CD8-positive, alpha-beta memory T cell (primary cell): ENCODE data around the gene TPSB2. TPM values are rescaled to one million over a fixed set of nuclear protein-coding genes. Genes with fewer than 3 reads are reported as not detected.
"Not testable (repeated sequence)": the region's sequence is repeated elsewhere in the genome, so short reads cannot be mapped to it uniquely, and the experiment has no call there.

ENCODE experiments used
- CTCF ChIA-PET: fragments of 350-600 bp; sonication (Branson Sonifier 250); formaldehyde crosslinking; loops from one replicate; lab custom pipeline; 2021; ENCODE audit warnings: antibody characterized with exemption; lab: Charles Lee
- POLR2A ChIA-PET: fragments of 350-600 bp; sonication (Branson Sonifier 250); formaldehyde crosslinking; loops from one replicate; lab custom pipeline; 2021; ENCODE audit warnings: antibody characterized with exemption; lab: Charles Lee
- DNase-seq, 5 donors: peaks; one replicate each; pipeline versions ENCODE4 v3.0.0 to v3.0.0-alpha.2; 2020 to 2022; ENCODE audit warnings: mixed read lengths in 1 of 5
- H3K27ac ChIP-seq: one replicate; pipeline ENCODE4 v1.7.0; 2013; ENCODE audit warnings: low read depth, mild to moderate bottlenecking, low read length, moderate library complexity
- H3K27me3 ChIP-seq: 2 replicates; pipeline ENCODE4 v1.7.0; 2013; ENCODE audit warnings: low read length, mild to moderate bottlenecking; ENCODE audit not compliant: insufficient read depth, poor library complexity, severe bottlenecking
- H3K36me3 ChIP-seq: 2 replicates; pipeline ENCODE4 v1.7.0; 2013; ENCODE audit warnings: mild to moderate bottlenecking, low read length, moderate library complexity; ENCODE audit not compliant: insufficient read depth
- H3K4me1 ChIP-seq: 2 replicates; pipeline ENCODE4 v1.7.0; 2013; ENCODE audit warnings: mild to moderate bottlenecking, low read length, moderate library complexity; ENCODE audit not compliant: insufficient read depth
- H3K4me3 ChIP-seq: 2 replicates; pipeline ENCODE4 v1.7.0; 2013; ENCODE audit warnings: mild to moderate bottlenecking, low read length
- H3K9me3 ChIP-seq: 2 replicates; pipeline ENCODE4 v1.7.0; 2013; ENCODE audit warnings: mild to moderate bottlenecking, low read length
- H3K27ac Mint-ChIP-seq, 8 donors: one replicate each; pipeline ENCODE4 v1.8.0; 2020 to 2021; ENCODE audit warnings: mixed read lengths in 8 of 8, mild to moderate bottlenecking in 6 of 8, inconsistent platforms in 3 of 8, moderate library complexity in 3 of 8
- H3K27me3 Mint-ChIP-seq, 2 donors: one replicate each; pipeline ENCODE4 v1.8.0; 2020 to 2021; ENCODE audit warnings: mixed read lengths in 2 of 2, mild to moderate bottlenecking in 1 of 2, moderate library complexity in 1 of 2
- H3K36me3 Mint-ChIP-seq, 3 donors: one replicate each; pipeline ENCODE4 v1.8.0; 2020 to 2021; ENCODE audit warnings: mixed read lengths in 3 of 3, inconsistent platforms in 1 of 3, mild to moderate bottlenecking in 1 of 3
- H3K4me1 Mint-ChIP-seq, 3 donors: one replicate each; pipeline ENCODE4 v1.8.0; 2020 to 2021; ENCODE audit warnings: mixed read lengths in 3 of 3, inconsistent platforms in 1 of 3, mild to moderate bottlenecking in 1 of 3
- H3K4me3 Mint-ChIP-seq, 7 donors: one replicate each; pipeline ENCODE4 v1.8.0; 2020 to 2021; ENCODE audit warnings: mixed read lengths in 7 of 7, mild to moderate bottlenecking in 6 of 7, moderate library complexity in 4 of 7, inconsistent platforms in 2 of 7
- H3K9me3 Mint-ChIP-seq, 5 donors: one replicate each; pipeline ENCODE4 v1.8.0; 2020 to 2022; ENCODE audit warnings: mixed read lengths in 5 of 5, mild to moderate bottlenecking in 3 of 5, moderate library complexity in 2 of 5, inconsistent platforms in 1 of 5
- polyA plus RNA-seq: library from polyadenylated mRNA; unstranded; fragments of 300-500 nt; fragmentation: Illumina TruSeq; gene quantifications from one replicate; pipeline ENCODE4 v1.2.3, GENCODE V29; 2021
- total RNA-seq, 2 experiments: library from RNA; stranded (reverse); gene quantifications; one replicate each; pipeline ENCODE4 v1.2.3, GENCODE V29; 2021

Gene TPSB2
- total and polyA plus RNA-seq, 3 experiments from 2014 or later = not detected

DNA sequence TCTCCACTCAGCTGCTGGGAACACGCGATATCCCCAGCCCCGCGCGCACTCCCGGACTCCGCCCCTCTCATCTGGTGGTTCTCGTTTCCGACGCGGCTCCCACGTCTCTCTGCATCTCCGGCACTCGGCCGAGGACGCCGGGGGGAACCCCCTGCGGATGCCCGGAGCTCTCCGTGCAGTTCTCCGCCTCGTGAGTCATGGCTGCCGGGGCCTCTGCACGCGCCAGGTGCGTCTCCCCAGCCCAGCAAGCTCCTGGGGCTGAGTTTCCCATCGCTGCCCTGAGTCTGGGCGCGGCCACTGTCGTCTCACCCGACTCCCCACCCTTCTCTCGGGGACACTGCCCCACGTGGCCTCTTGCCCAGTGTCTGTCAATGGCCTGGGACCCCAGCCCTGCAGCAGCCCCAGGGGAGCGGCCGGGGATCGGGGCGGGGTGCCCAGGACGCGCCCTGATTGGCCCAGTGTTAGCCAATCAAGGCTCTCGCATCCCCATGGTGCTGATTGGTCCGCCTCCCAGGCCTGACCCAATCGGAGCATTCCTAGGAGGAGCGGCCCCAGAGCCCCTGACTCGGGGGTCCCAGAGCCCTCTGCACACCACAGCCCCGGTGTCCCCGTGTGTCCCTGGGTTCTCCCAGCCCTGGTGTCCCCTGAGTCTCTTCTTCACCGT is 23.8 kb upstream of the TPSB2 start:
- H3K36me3 ChIP-seq, H3K27me3 ChIP-seq, H3K9me3 ChIP-seq, H3K4me1 ChIP-seq, H3K4me1 Mint-ChIP-seq, H3K27me3 Mint-ChIP-seq, CTCF ChIA-PET, H3K4me3 Mint-ChIP-seq, DNase-seq, H3K9me3 Mint-ChIP-seq, H3K4me3 ChIP-seq, H3K27ac Mint-ChIP-seq, H3K27ac ChIP-seq, POLR2A ChIA-PET, H3K36me3 Mint-ChIP-seq: not testable (repeated sequence)

DNA sequence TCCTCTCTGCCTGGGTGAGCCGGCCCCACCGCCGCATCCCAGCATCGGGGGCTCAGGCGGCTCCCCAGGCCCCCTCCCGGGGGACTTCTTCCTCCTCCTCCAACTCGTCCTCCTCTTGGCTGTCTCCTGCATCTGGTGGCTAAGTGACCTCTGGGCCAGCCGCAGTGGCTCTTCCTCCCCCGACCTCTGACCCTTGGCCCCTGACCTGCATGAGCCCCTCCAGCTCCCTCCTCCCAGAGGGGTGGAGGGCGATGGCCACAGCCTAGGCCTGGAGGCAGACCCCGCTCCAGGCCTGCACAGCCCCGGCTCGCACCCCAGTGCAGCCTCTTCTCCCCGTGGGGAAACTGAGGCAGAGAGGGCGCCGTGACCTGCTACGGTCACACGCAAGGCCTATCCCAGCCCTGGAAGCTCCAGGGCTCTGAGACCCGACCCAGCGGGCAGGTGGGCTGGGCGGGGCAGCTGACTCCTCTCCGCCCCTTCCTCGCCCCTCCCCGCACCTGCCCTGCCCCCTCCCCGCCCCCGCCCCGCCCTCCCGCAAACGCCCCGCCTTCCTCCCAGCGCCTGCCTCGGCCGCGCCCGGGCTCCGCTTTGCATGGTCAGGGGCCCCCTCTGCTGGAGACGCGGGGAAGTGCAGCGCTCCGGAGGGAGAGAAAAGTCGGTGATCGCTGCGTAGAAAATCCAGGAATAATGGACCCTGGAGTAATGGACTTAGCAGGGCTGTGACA is 19.2 kb upstream of the TPSB2 start:
- H3K4me1 ChIP-seq, H3K9me3 ChIP-seq, H3K27me3 Mint-ChIP-seq, H3K4me3 ChIP-seq, H3K4me3 Mint-ChIP-seq, H3K27ac Mint-ChIP-seq, H3K36me3 ChIP-seq, CTCF ChIA-PET, H3K36me3 Mint-ChIP-seq, H3K27me3 ChIP-seq, H3K9me3 Mint-ChIP-seq, H3K27ac ChIP-seq, POLR2A ChIA-PET, H3K4me1 Mint-ChIP-seq: not testable (repeated sequence)
- peak in 1 of 5 donors; percentile 27 for DNase-seq

DNA sequence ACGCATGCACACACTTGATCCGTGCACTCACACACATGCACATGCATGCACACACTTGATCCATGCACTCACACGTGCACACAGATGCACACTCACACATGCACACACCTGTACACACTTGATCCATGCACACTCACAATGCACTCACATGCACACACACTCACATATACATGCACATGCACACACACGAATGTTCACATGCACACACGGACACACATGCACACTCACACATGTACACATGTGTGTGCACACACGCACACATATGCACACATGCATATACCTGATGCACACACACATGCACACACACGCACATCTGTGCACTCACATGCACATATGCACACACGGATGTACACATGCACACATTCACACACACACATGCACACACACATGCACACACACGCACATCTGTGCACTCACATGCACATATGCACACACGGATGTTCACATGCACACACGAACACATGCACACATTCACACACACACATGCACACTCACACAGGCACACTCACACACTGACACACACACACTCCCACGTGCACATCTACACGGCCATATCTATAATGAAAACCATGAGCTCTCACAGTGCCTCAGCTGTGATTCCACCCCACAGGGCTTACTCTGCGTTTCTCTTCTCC is 18.0 kb upstream of the TPSB2 start:
- H3K27me3 ChIP-seq, H3K27me3 Mint-ChIP-seq, CTCF ChIA-PET, H3K4me1 Mint-ChIP-seq, H3K9me3 Mint-ChIP-seq, H3K4me1 ChIP-seq, H3K4me3 ChIP-seq, POLR2A ChIA-PET, H3K4me3 Mint-ChIP-seq, H3K36me3 ChIP-seq, H3K36me3 Mint-ChIP-seq, H3K27ac Mint-ChIP-seq, H3K27ac ChIP-seq, H3K9me3 ChIP-seq: not testable (repeated sequence)
- DNase-seq = peak in 1 of 5 donors; percentile 23

DNA sequence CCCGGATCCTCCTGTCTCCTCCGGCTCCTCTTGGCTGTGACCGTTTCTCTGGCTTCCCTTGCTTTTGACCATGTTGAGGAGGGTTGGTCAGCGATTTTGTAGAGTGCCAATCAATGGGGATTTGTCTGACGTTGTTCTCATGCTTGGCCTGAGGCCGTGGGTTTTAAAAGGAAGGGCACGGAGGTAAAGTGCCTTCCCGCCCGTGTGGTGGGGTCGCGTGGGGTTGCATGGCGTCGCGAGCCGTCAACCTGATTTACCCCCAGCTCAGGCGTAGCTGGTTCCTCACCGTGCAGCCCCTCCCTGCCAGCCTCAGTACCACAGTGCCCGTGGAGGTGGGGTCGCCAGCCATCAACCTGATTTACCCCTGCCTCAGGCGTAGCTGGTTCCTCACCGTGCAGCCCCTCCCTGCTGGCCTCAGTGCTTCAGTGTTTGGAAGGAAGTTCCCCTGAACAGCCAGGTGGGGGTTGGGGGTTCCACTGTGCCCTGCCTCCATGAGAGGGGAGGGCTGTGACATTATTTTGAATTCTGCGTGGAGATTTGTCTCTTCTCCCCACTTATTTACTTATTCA is 15.6 kb upstream of the TPSB2 start:
- DNase-seq = no peak
- Histone ChIP-seq H3K27ac (no peak overlapping the region), H3K4me3 (no peak overlapping the region), H3K9me3 (no peaks in the 10 kb centered on the region), H3K36me3 (no peaks in the 10 kb centered on the region), H3K4me1 (no peaks in the 10 kb centered on the region), H3K27me3 (no peaks in the 10 kb centered on the region)
- Mint-ChIP-seq H3K4me3 (no peak overlapping the region), H3K4me1 (no peaks in the 10 kb centered on the region), H3K27me3 (peaks cover 4 to 9% of the 10 kb centered on the region in 2 donors), H3K27ac (no peak overlapping the region), H3K36me3 (no peaks in the 10 kb centered on the region), H3K9me3 (no peaks in the 10 kb centered on the region)
- ChIA-PET CTCF (no interaction called here), POLR2A (no interaction called here)

GRCh38 chr16:1244881-1245280 is 14.9 kb upstream of the TPSB2 start:
- no peak overlapping the region for H3K27ac Mint-ChIP-seq
- no peak overlapping the region for H3K27ac ChIP-seq
- no peak for DNase-seq
- H3K4me1 ChIP-seq = no peaks in the 10 kb centered on the region
- H3K4me3 Mint-ChIP-seq = peak overlapping the region in 1 of 7 donors; percentile 13
- ChIA-PET CTCF (no interaction called here), POLR2A (no interaction called here)
- peaks cover 4 to 9% of the 10 kb centered on the region in 2 donors for H3K27me3 Mint-ChIP-seq
- H3K27me3 ChIP-seq = no peaks in the 10 kb centered on the region
- no peaks in the 10 kb centered on the region for H3K9me3 Mint-ChIP-seq
- no peaks in the 10 kb centered on the region for H3K36me3 ChIP-seq
- no peaks in the 10 kb centered on the region for H3K4me1 Mint-ChIP-seq
- H3K4me3 ChIP-seq = no peak overlapping the region
- H3K36me3 Mint-ChIP-seq = no peaks in the 10 kb centered on the region
- no peaks in the 10 kb centered on the region for H3K9me3 ChIP-seq

GRCh38 chr16:1243907-1244850 is 14.2 kb upstream of the TPSB2 start:
- H3K27ac ChIP-seq, H3K4me1 Mint-ChIP-seq, H3K4me3 ChIP-seq, H3K9me3 Mint-ChIP-seq, H3K9me3 ChIP-seq, H3K36me3 ChIP-seq, POLR2A ChIA-PET, H3K27me3 ChIP-seq, H3K4me1 ChIP-seq, H3K36me3 Mint-ChIP-seq, H3K4me3 Mint-ChIP-seq, H3K27me3 Mint-ChIP-seq, CTCF ChIA-PET, H3K27ac Mint-ChIP-seq: not testable (repeated sequence)
- peak in 1 of 5 donors; percentile 21 for DNase-seq

DNA sequence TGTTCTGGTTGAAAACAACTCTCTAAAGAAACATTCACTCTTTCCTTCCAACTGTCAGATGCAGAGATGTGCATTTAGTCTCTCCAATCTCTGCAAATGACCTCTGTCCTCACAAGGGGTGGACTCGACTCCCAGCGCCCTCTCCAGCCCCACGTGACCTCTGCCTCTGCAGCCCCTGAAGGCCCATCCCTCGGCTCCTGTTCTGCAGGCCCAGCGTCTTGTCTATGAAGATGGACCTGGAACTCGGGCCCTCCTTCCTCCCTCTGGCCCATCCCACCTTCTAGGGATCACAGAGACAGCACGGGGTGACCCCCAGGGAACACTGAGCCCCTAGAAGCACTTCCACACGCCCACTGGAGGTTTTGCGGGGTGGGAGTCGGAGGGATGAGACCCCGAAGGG is 13.4 kb upstream of the TPSB2 start:
- H3K4me1 ChIP-seq, POLR2A ChIA-PET, H3K9me3 ChIP-seq, H3K9me3 Mint-ChIP-seq, H3K36me3 ChIP-seq, H3K27me3 ChIP-seq, H3K4me1 Mint-ChIP-seq, H3K36me3 Mint-ChIP-seq, DNase-seq, H3K27ac ChIP-seq, H3K4me3 Mint-ChIP-seq, H3K4me3 ChIP-seq, H3K27ac Mint-ChIP-seq, H3K27me3 Mint-ChIP-seq, CTCF ChIA-PET: not testable (repeated sequence)

DNA sequence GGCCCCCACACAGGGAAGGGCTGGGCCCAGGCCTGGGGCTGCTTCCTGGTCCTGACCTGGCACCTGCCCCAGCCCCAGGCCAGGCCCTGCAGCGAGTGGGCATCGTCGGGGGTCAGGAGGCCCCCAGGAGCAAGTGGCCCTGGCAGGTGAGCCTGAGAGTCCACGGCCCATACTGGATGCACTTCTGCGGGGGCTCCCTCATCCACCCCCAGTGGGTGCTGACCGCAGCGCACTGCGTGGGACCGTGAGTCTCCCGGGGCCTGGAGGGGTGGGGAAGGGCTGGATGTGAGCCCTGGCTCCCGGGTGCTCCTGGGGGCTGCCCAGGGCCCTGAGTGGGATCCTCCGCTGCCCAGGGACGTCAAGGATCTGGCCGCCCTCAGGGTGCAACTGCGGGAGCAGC is 11.1 kb upstream of the TPSB2 start:
- H3K4me1 ChIP-seq, H3K27ac ChIP-seq, H3K36me3 Mint-ChIP-seq, H3K9me3 ChIP-seq, POLR2A ChIA-PET, H3K27me3 ChIP-seq, H3K36me3 ChIP-seq, H3K4me3 Mint-ChIP-seq, H3K4me1 Mint-ChIP-seq, H3K27me3 Mint-ChIP-seq, CTCF ChIA-PET, H3K9me3 Mint-ChIP-seq, H3K27ac Mint-ChIP-seq, H3K4me3 ChIP-seq, DNase-seq: not testable (repeated sequence)
